Neuronal stem cell (in vitro differentiated cells): ENCODE data around the gene ACAT2.
"Not testable (repeated sequence)": the region's sequence is repeated elsewhere in the genome, so short reads cannot be mapped to it uniquely, and the experiment has no call there.

Experiments used
- DNase-seq: peaks from one replicate; pipeline ENCODE4 v3.0.0-alpha.2; 2013; ENCODE audit warnings: low spot score
- H2AFZ ChIP-seq: one replicate; pipeline ENCODE4 v1.6.1; 2013; ENCODE audit warnings: mild to moderate bottlenecking, low read length, inconsistent platforms
- H2AK5ac ChIP-seq: 2 replicates; pipeline ENCODE4 v1.6.1; 2013; ENCODE audit warnings: low read depth, mild to moderate bottlenecking, inconsistent platforms, low read length, moderate library complexity, mixed read lengths
- H2BK120ac ChIP-seq: 2 replicates; pipeline ENCODE4 v1.6.1; 2013; ENCODE audit warnings: low read depth, mild to moderate bottlenecking, inconsistent platforms, low read length, moderate library complexity, mixed read lengths
- H2BK12ac ChIP-seq: one replicate; pipeline ENCODE4 v1.6.1; 2013; ENCODE audit warnings: low read length, inconsistent platforms
- H2BK15ac ChIP-seq: 2 replicates; pipeline ENCODE4 v1.6.1; 2013; ENCODE audit warnings: mild to moderate bottlenecking, low read length, inconsistent platforms, mixed read lengths
- H2BK5ac ChIP-seq: one replicate; pipeline ENCODE4 v1.6.1; 2013; ENCODE audit warnings: inconsistent platforms, mild to moderate bottlenecking, low read length, moderate library complexity
- H3K14ac ChIP-seq: one replicate; pipeline ENCODE4 v1.6.1; 2013; ENCODE audit warnings: low read length, inconsistent platforms
- H3K18ac ChIP-seq: 2 replicates; pipeline ENCODE4 v1.6.1; 2013; ENCODE audit warnings: low read length, inconsistent platforms
- H3K23ac ChIP-seq: 2 replicates; pipeline ENCODE4 v1.6.1; 2013; ENCODE audit warnings: low read depth, mild to moderate bottlenecking, mixed read lengths, low read length, inconsistent platforms; ENCODE audit not compliant: poor library complexity
- H3K27ac ChIP-seq: replicated peaks from 3 replicates; pipeline ENCODE4 v1.5.1; 2013; ENCODE audit warnings: low read length, inconsistent platforms
- H3K27me3 ChIP-seq, 3 experiments: 2 replicates each; pipeline ENCODE4 v1.6.1; 2013; ENCODE audit warnings: low read length in 3 of 3, mild to moderate bottlenecking in 2 of 3, inconsistent platforms in 1 of 3, low read depth in 1 of 3, mixed read lengths in 1 of 3, moderate library complexity in 1 of 3; ENCODE audit not compliant: control insufficient read depth in 3 of 3, insufficient read depth in 3 of 3
- H3K36me3 ChIP-seq, 2 donors: replicated peaks in 1 of 2; 2 replicates each; pipeline ENCODE4 v1.6.1; 2013; ENCODE audit warnings: low read length in 2 of 2; ENCODE audit not compliant: control insufficient read depth in 2 of 2, insufficient read depth in 2 of 2
- H3K4ac ChIP-seq: 2 replicates; pipeline ENCODE4 v1.6.1; 2013; ENCODE audit warnings: inconsistent platforms, mild to moderate bottlenecking, low read length, moderate library complexity
- H3K4me1 ChIP-seq, 2 donors: 1 replicate in 1 of 2; 2 replicates in 1 of 2; pipeline ENCODE4 v1.6.1; 2013; ENCODE audit warnings: low read length in 2 of 2, low read depth in 1 of 2; ENCODE audit not compliant: control insufficient read depth in 2 of 2, insufficient read depth in 1 of 2
- H3K4me2 ChIP-seq: one replicate; pipeline ENCODE4 v1.6.1; 2013; ENCODE audit warnings: mild to moderate bottlenecking, low read length, inconsistent platforms; ENCODE audit not compliant: insufficient read depth, poor library complexity, severe bottlenecking
- H3K4me3 ChIP-seq, 2 donors: 2 replicates each; pipeline ENCODE4 v1.5.1; 2013; ENCODE audit warnings: low read length in 2 of 2, mild to moderate bottlenecking in 2 of 2, inconsistent platforms in 1 of 2, moderate library complexity in 1 of 2
- H3K79me1 ChIP-seq: one replicate; pipeline ENCODE4 v1.6.1; 2013; ENCODE audit warnings: low read depth, mild to moderate bottlenecking, inconsistent platforms, low read length, moderate library complexity
- H3K9ac ChIP-seq: one replicate; pipeline ENCODE4 v1.6.1; 2013; ENCODE audit warnings: mild to moderate bottlenecking, low read depth, low read length, inconsistent platforms; ENCODE audit not compliant: poor library complexity
- H3K9me3 ChIP-seq, 2 donors: replicated peaks in 1 of 2; 2 replicates each; pipeline versions ENCODE3 to v1.6.1; 2013; ENCODE audit warnings: low read length in 2 of 2, mild to moderate bottlenecking in 2 of 2, inconsistent platforms in 1 of 2, low read depth in 1 of 2, mixed read lengths in 1 of 2, moderate library complexity in 1 of 2; ENCODE audit not compliant: control insufficient read depth in 2 of 2, insufficient read depth in 1 of 2
- H4K8ac ChIP-seq: one replicate; pipeline ENCODE4 v1.6.1; 2013; ENCODE audit warnings: low read depth, mild to moderate bottlenecking, inconsistent platforms, low read length, moderate library complexity
- H4K91ac ChIP-seq: one replicate; pipeline ENCODE4 v1.6.1; 2013; ENCODE audit warnings: low read length, low read depth, mild to moderate bottlenecking, inconsistent platforms; ENCODE audit not compliant: poor library complexity
- WGBS, 2 donors: extraction: QIAGEN DNeasy Blood & Tissue Kit; methylation state at CpG; one replicate each; pipeline ENCODE4 v1.1.7; 2013; ENCODE audit warnings: missing lambda C conversion rate in 2 of 2, mixed read lengths in 1 of 2; ENCODE audit not compliant: insufficient read length in 2 of 2, insufficient replicate concordance in 1 of 2; ENCODE audit errors: extremely low coverage in 2 of 2; 5-methylcytosine and 5-hydroxymethylcytosine counted together

ACAT2 gene

GRCh38 chr6:159746759-159747158 is 15.1 kb upstream of the ACAT2 start:
- Histone ChIP-seq H4K8ac (no peak overlapping the region), H3K36me3 (peaks cover 35 to 100% of the 10 kb centered on the region in 2 donors)

GRCh38 chr6:159748127-159748526 is 13.7 kb upstream of the ACAT2 start:
- not testable (repeated sequence) for H2AFZ ChIP-seq, H3K9me3 ChIP-seq, H4K91ac ChIP-seq, H3K4me1 ChIP-seq, H3K4me3 ChIP-seq, H2AK5ac ChIP-seq, H3K23ac ChIP-seq, H3K27me3 ChIP-seq, H3K9ac ChIP-seq, DNase-seq, H3K18ac ChIP-seq, H4K8ac ChIP-seq, H3K4me2 ChIP-seq, H2BK5ac ChIP-seq, H3K79me1 ChIP-seq, H2BK120ac ChIP-seq, H3K27ac ChIP-seq, H2BK15ac ChIP-seq, H2BK12ac ChIP-seq, H3K4ac ChIP-seq, H3K14ac ChIP-seq
- no CpG with 5 or more reads among the region's 7 CpGs for WGBS, 2 donors
- peaks cover 33 to 100% of the 10 kb centered on the region in 2 donors for H3K36me3 ChIP-seq

More at GRCh38 chr6:159746759-159747158, 15.1 kb upstream of the ACAT2 start:
- no peak overlapping the region for H3K4me2 ChIP-seq
- no peaks in the 10 kb centered on the region for H3K9me3 ChIP-seq
- H2BK15ac ChIP-seq, result no peak overlapping the region
- no peaks in the 10 kb centered on the region for H3K79me1 ChIP-seq
- WGBS, 2 donors, result no CpG with 5 or more reads among the region's 1 CpG
- no peak overlapping the region for H2AFZ ChIP-seq
- H3K4ac ChIP-seq, result no peak overlapping the region
- no peak overlapping the region for H3K14ac ChIP-seq
- no peak overlapping the region for H2BK5ac ChIP-seq
- H2AK5ac ChIP-seq, result no peak overlapping the region
- no peak overlapping the region for H2BK120ac ChIP-seq
- H4K91ac ChIP-seq, result no peak overlapping the region
- H3K18ac ChIP-seq, result no peak overlapping the region
- no peak overlapping the region for H3K9ac ChIP-seq
- no peak overlapping the region for H2BK12ac ChIP-seq
- H3K27ac ChIP-seq, result no peak overlapping the region
- no peaks in the 10 kb centered on the region for H3K27me3 ChIP-seq
- no peak overlapping the region for H3K23ac ChIP-seq
- H3K4me1 ChIP-seq, result no peaks in the 10 kb centered on the region
- no peak for DNase-seq
- H3K4me3 ChIP-seq, result no peak overlapping the region

GRCh38 chr6:159751448-159751847 is 10.4 kb upstream of the ACAT2 start:
- Histone ChIP-seq H2BK120ac (no peak overlapping the region), H3K4ac (no peak overlapping the region), H2AFZ (no peak overlapping the region), H3K18ac (no peak overlapping the region), H3K27ac (no peak overlapping the region), H3K79me1 (no peaks in the 10 kb centered on the region), H3K9ac (no peak overlapping the region), H4K8ac (no peak overlapping the region), H2BK15ac (no peak overlapping the region), H4K91ac (no peak overlapping the region), H3K4me1 (no peaks in the 10 kb centered on the region), H2BK5ac (no peak overlapping the region), H3K23ac (no peak overlapping the region), H3K4me2 (no peak overlapping the region), H3K4me3 (no peak overlapping the region), H2BK12ac (no peak overlapping the region), H3K9me3 (no peaks in the 10 kb centered on the region), H3K27me3 (no peaks in the 10 kb centered on the region), H3K14ac (no peak overlapping the region), H2AK5ac (no peak overlapping the region), H3K36me3 (peaks cover 30 to 100% of the 10 kb centered on the region in 2 donors)
- no CpG with 5 or more reads among the region's 3 CpGs for WGBS, 2 donors
- no peak for DNase-seq

GRCh38 chr6:159753081-159753872 is 8.6 kb upstream of the ACAT2 start:
- H4K91ac ChIP-seq, result no peak overlapping the region
- H2BK5ac ChIP-seq, result no peak overlapping the region
- no peaks in the 10 kb centered on the region for H3K27me3 ChIP-seq
- H3K23ac ChIP-seq, result no peak overlapping the region
- H3K9ac ChIP-seq, result no peak overlapping the region
- H3K4me2 ChIP-seq, result no peak overlapping the region
- H3K14ac ChIP-seq, result no peak overlapping the region
- H2BK15ac ChIP-seq, result no peak overlapping the region
- H3K79me1 ChIP-seq, result no peaks in the 10 kb centered on the region
- H3K4me1 ChIP-seq, result no peaks in the 10 kb centered on the region
- no peaks in the 10 kb centered on the region for H3K9me3 ChIP-seq
- DNase-seq, result no peak
- no peak overlapping the region for H3K4ac ChIP-seq
- H2BK12ac ChIP-seq, result no peak overlapping the region
- no peak overlapping the region for H3K18ac ChIP-seq
- no peak overlapping the region for H2AK5ac ChIP-seq
- no peak overlapping the region for H2AFZ ChIP-seq
- no peak overlapping the region for H2BK120ac ChIP-seq
- WGBS, 2 donors, result no CpG with 5 or more reads among the region's 6 CpGs
- no peak overlapping the region for H3K27ac ChIP-seq
- peaks cover 28 to 100% of the 10 kb centered on the region in 2 donors for H3K36me3 ChIP-seq
- H3K4me3 ChIP-seq, result no peak overlapping the region
- no peak overlapping the region for H4K8ac ChIP-seq
